ENCODE results near the gene TPK1. TPM values are rescaled to one million over a fixed set of nuclear protein-coding genes. Genes with fewer than 3 reads are reported as not detected.

Gene TPK1
- total and polyA plus RNA-seq, 2 of the 8 experiments (the other 6 are each of a cell fraction or from before 2014, with no cell fraction given), result 1.9 to 2.7 TPM

DNA sequence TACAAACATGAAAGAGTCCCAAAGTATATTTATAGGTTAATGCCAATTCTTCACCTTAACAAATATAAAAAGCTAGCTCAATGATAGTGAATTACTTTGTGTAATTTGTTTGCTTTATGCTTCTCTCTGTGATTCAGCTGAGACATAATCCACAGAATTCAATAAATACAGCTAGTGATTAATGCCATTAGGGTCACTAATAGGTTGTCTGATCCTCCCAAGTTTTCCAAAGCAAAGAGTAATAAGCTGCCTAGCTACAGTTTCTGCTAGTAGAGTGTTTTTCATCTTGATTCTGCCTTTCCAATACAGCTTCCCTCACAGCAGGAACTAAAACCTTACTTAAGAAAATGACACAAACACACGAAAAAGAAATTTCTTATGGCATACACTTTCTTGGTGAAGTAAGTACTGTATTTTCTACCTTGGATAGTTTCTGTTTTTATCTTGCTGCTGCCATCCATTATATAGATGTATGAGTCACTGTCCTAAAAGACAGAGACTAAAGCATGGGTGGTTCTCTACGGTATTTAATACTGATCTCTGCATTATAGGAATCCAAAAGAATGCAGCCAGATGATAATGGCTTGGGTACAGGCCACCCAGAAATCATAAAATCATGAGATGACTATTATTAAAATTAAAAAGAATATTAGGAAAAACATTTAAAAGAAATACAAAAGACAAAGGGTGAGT is 170.0 kb downstream of the TPK1 start (continued):
- no peak for TF ChIP-seq TCF12 (IDR thresholded peaks at IDR 0.05; ENCODE audit: low read depth, low read length)
- TF ChIP-seq, protein P1, sequence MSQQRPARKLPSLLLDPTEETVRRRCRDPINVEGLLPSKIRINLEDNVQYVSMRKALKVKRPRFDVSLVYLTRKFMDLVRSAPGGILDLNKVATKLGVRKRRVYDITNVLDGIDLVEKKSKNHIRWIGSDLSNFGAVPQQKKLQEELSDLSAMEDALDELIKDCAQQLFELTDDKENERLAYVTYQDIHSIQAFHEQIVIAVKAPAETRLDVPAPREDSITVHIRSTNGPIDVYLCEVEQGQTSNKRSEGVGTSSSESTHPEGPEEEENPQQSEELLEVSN (IDR thresholded peaks at IDR 0.05), result no peak
- TF ChIP-seq POU5F1 (IDR thresholded peaks at IDR 0.05; ENCODE audit: low read depth, low read length), result no peak
- no peak for TF ChIP-seq CBX8 (IDR thresholded peaks at IDR 0.05; ENCODE audit: borderline replicate concordance, low read depth, low read length)

Measured in H1 (cell line).